T-helper 1 cell treated with Interleukin-12 subunit alpha and Interleukin-12 subunit beta and Interleukin-4 antibody, amounts not matched to agents 30 μg/mL and 1 μg/mL, for 36 hours (primary cell): Measurements from ENCODE around the gene ACY1.

Experiments used
- H3K27ac Mint-ChIP-seq: one replicate; pipeline ENCODE4 v1.8.0; 2021; ENCODE audit warnings: mild to moderate bottlenecking, mixed read lengths
- H3K27me3 Mint-ChIP-seq: one replicate; pipeline ENCODE4 v1.8.0; 2021; ENCODE audit warnings: low read depth, mixed read lengths
- H3K36me3 Mint-ChIP-seq: one replicate; pipeline ENCODE4 v1.8.0; 2021; ENCODE audit warnings: low read depth, mixed read lengths
- H3K4me1 Mint-ChIP-seq: one replicate; pipeline ENCODE4 v1.8.0; 2021; ENCODE audit warnings: low read depth, mixed read lengths
- H3K4me3 Mint-ChIP-seq: one replicate; pipeline ENCODE4 v1.8.0; 2021; ENCODE audit warnings: mild to moderate bottlenecking, moderate library complexity, mixed read lengths
- H3K9me3 Mint-ChIP-seq: one replicate; pipeline ENCODE4 v1.8.0; 2021; ENCODE audit warnings: mixed read lengths

The ACY1 gene

DNA sequence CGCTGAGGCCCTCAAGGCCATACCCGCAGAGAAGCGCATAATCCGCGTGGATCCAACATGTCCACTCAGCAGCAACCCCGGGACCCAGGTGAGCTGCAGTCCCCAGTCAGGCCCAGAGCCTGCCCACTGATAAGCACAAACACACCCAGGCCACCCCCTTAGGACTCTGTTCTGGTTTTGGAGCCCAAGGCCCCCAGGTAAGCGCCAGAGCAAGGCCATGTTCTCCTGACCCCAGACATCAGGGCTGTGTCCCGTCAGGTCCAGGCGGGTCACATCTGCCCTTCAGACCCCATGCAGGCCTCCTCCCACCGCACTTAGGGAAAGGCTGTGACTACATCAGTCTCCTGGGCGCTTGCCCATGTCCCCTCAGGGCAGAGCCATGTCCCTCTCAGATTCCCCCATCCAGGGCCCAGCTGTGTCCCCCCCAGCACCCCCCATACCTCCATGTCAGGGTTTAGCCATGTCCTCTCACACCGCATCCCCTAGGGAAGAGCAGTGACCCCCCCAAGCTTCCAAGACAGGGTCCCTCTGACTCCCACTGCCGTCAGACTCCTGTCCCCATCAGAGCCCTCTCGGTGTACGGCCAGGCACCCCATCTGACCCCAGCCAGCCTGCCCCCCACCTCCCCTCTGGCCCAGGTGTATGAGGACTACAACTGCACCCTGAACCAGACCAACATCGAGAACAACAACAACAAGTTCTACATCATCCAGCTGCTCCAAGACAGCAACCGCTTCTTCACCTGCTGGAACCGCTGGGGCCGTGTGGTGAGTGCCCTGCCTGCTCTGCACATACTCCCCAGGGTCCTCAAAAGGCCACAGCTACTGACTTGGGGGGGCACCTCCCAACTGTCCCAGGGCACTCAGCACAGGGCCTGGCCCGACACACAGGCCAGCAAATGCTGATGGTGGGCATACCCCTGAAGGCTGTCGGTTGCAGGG lies 39.6 kb upstream of the ACY1 start:
- H3K4me1 Mint-ChIP-seq, result peaks cover 23% of the 10 kb centered on the region
- no peaks in the 10 kb centered on the region for H3K27me3 Mint-ChIP-seq
- H3K27ac Mint-ChIP-seq, result peak overlapping the region; percentile 20
- peaks cover 3% of the 10 kb centered on the region for H3K36me3 Mint-ChIP-seq
- H3K4me3 Mint-ChIP-seq, result no peak overlapping the region
- no peaks in the 10 kb centered on the region for H3K9me3 Mint-ChIP-seq

DNA sequence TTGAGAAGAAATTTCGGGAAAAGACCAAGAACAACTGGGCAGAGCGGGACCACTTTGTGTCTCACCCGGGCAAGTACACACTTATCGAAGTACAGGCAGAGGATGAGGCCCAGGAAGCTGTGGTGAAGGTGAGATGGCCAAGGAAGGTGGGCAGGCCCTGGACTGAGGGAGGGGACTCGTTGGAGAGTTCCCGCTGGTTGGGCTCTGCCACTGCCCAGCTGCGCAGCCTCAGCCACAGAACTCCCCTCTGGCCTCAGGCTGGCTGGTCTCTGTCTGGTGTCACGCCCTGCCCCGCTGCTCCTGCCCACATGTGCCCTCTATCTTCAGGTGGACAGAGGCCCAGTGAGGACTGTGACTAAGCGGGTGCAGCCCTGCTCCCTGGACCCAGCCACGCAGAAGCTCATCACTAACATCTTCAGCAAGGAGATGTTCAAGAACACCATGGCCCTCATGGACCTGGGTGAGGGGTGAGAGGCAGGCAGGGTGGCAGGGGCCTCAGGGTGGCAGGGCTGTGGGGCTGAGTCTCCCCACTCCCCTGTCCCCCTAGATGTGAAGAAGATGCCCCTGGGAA lies 38.8 kb upstream of the ACY1 start:
- Mint-ChIP-seq H3K4me1 (peaks cover 20% of the 10 kb centered on the region), H3K4me3 (no peak overlapping the region), H3K36me3 (peaks cover 3% of the 10 kb centered on the region), H3K27me3 (no peaks in the 10 kb centered on the region), H3K9me3 (no peaks in the 10 kb centered on the region), H3K27ac (no peak overlapping the region)

DNA sequence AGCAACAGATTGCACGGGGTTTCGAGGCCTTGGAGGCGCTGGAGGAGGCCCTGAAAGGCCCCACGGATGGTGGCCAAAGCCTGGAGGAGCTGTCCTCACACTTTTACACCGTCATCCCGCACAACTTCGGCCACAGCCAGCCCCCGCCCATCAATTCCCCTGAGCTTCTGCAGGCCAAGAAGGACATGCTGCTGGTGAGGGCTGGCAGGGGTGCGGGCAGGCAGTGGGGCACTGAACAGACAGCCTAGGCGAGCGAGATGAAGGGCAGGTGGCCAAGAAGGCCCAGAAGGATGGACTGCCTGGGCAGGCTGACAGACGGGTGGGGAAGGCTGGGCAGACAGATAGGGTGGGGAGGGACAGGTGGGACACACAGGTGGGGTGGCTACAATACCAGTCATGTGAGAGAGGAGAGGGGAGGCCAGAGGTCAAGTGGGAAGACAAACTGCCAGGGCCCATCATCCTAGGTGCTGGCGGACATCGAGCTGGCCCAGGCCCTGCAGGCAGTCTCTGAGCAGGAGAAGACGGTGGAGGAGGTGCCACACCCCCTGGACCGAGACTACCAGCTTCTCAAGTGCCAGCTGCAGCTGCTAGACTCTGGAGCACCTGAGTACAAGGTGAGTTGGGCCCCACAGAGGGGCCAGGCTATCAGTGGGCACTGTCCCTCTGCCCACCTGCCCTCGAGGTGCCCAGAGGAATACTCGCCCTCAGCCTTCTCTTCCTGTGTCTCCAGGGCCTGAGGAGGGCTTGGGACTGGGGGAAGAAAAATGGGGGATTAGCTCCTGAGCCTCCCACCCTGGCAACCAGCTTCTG lies 38.1 kb upstream of the ACY1 start:
- peaks cover 3% of the 10 kb centered on the region for H3K36me3 Mint-ChIP-seq
- no peaks in the 10 kb centered on the region for H3K27me3 Mint-ChIP-seq
- no peak overlapping the region for H3K27ac Mint-ChIP-seq
- H3K4me1 Mint-ChIP-seq, result peaks cover 18% of the 10 kb centered on the region
- no peak overlapping the region for H3K4me3 Mint-ChIP-seq
- no peaks in the 10 kb centered on the region for H3K9me3 Mint-ChIP-seq

DNA sequence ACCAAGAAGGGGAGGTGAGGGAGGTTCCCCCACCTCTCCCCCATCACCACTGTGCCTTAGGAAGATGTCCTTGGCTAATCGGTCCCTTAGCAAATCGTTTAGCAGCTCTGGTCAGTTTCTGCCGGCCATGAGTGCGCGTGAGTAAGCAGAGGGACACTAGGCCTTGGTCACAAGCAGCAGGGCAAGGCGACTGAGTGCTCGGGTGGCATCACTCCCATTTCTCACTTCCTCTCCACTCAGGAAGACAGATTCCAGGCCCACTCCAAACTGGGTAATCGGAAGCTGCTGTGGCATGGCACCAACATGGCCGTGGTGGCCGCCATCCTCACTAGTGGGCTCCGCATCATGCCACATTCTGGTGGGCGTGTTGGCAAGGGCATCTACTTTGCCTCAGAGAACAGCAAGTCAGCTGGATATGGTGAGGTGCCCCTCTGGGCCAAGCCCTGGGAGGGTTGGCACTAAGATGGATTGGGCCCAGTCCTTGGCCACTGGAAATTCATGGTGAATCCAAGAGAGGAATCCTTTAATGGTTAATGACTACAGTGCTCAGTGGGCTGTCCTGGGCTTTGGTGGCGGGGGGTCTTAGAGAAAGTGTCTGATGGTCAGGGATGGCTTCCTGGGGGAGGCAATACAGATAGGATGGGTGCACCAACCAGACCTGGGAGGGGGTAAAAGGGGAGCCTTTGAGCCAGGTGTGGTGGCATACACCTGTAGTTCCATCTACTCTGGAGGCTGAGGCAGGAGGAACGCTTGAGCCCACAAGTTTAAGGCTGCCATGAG lies 37.2 kb upstream of the ACY1 start:
- Mint-ChIP-seq H3K4me3 (no peak overlapping the region), H3K9me3 (no peaks in the 10 kb centered on the region), H3K27me3 (peaks cover 4% of the 10 kb centered on the region), H3K4me1 (peaks cover 10% of the 10 kb centered on the region), H3K27ac (no peak overlapping the region), H3K36me3 (no peaks in the 10 kb centered on the region)

DNA sequence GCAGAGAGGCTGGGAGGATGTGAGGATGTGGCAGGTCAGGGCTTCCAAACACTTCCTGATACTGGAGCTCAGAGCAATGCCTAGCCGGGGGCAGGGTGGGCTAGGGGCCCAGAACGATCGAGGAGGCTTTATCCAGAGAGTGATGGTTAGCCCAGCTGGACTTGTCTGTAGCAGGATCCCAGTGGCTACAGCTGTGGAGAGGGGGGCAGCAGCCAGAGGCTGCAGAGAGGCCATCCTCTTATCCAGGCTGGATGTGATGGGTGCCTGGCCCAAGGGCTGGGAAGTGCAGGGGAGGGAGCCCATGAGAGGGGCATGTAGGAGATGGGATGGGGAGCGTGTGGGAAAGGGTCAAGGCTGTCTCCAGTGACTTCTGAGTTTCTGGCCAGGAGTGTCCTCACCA lies 36.5 kb upstream of the ACY1 start:
- H3K27me3 Mint-ChIP-seq, result peaks cover 7% of the 10 kb centered on the region
- no peak overlapping the region for H3K27ac Mint-ChIP-seq
- H3K4me3 Mint-ChIP-seq, result no peak overlapping the region
- no peaks in the 10 kb centered on the region for H3K9me3 Mint-ChIP-seq
- peaks cover 8% of the 10 kb centered on the region for H3K4me1 Mint-ChIP-seq
- no peaks in the 10 kb centered on the region for H3K36me3 Mint-ChIP-seq

DNA sequence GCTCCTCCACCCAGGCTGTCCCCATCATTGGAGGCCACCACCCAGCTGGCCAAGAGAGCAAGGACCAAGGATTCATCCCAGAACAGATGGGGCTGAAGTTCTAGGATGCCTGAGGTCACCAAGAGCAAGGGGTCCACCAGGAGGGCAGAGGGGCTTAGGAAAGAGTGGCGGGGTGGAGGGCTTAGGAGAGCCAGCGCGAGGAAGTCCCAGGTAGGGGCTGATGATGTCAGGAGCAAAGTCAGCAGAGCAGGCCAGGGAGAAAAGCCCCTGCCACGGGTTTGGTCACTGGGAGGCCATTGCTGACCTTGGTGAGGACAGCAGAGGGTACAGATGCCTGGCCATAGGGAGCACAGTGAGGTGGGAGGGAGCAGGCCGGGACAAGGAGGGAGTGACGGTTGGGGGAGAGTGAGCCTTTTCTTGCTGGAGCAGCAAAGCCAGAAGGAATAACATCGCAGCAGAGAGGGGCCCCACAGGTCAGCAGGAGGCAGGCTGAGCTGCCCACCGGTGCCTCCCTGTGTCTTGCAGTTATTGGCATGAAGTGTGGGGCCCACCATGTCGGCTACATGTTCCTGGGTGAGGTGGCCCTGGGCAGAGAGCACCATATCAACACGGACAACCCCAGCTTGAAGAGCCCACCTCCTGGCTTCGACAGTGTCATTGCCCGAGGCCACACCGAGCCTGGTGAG lies 36.0 kb upstream of the ACY1 start:
- Mint-ChIP-seq H3K4me3 (no peak overlapping the region), H3K36me3 (no peaks in the 10 kb centered on the region), H3K27me3 (peaks cover 11% of the 10 kb centered on the region), H3K27ac (no peak overlapping the region), H3K4me1 (peaks cover 7% of the 10 kb centered on the region), H3K9me3 (no peaks in the 10 kb centered on the region)

DNA sequence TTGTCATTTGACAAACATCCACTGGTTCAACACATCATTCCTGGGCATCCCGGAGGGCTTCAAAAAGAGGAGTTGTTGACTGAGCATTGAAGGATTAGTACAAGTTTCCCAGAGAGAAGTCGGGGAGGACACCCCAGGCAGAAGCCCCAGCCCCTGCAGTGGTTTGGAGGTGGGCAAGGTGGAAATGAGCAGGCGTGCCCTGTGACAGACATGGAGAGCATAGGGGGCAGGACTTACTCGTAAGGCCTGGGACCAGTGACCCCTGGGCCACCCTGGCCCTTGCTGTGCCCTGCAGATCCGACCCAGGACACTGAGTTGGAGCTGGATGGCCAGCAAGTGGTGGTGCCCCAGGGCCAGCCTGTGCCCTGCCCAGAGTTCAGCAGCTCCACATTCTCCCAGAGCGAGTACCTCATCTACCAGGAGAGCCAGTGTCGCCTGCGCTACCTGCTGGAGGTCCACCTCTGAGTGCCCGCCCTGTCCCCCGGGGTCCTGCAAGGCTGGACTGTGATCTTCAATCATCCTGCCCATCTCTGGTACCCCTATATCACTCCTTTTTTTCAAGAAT lies 35.2 kb upstream of the ACY1 start:
- Mint-ChIP-seq H3K27ac (no peak overlapping the region), H3K4me3 (no peak overlapping the region), H3K36me3 (no peaks in the 10 kb centered on the region)

DNA sequence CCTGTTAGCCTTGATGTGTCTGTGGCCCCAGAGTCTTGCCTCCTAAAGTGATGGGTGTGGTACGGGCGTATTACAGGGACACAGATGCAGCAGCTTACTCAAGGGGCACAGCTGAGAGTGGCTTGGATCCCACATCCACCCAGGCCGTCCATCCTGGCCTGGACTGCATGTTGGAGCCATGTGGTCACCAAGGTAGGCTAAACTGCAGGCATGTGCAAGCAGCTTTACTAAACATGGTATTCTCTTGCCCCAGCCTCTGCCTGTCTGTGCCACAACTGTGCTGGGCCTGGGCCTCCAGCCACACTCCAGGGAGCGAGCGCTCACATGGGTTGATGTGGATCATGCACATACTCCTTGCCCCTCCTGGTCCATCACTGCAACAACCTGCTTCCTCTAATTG lies 34.2 kb upstream of the ACY1 start:
- H3K27ac Mint-ChIP-seq, result no peak overlapping the region
- H3K4me3 Mint-ChIP-seq, result no peak overlapping the region
- H3K9me3 Mint-ChIP-seq, result no peaks in the 10 kb centered on the region
- peaks cover 24% of the 10 kb centered on the region for H3K27me3 Mint-ChIP-seq
- H3K4me1 Mint-ChIP-seq, result no peaks in the 10 kb centered on the region
- peaks cover 2% of the 10 kb centered on the region for H3K36me3 Mint-ChIP-seq

More for the DNA sequence above, 35.2 kb upstream of the ACY1 start:
- Mint-ChIP-seq H3K27me3 (peaks cover 14% of the 10 kb centered on the region), H3K4me1 (no peaks in the 10 kb centered on the region), H3K9me3 (no peaks in the 10 kb centered on the region)

DNA sequence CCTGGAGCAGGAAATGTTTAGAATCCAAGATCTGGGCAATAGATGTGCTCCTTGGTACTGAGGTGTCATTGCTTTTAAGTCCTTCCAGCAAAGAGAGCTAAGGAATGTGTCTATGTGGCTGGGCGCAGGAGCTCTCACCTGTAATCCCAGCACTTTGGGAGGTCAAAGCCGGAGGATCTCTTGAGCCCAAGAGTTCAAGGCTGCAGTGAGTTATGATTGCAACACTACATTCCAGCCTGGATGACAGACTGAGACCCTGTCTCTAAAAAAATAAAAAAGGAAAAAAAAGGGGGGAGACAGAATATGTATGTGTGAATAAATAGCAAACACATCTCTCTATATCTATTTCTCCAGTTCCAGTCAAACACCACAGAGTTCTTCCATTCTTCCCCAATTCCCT lies 32.4 kb upstream of the ACY1 start:
- H3K36me3 Mint-ChIP-seq, result peaks cover 2% of the 10 kb centered on the region
- H3K9me3 Mint-ChIP-seq, result no peaks in the 10 kb centered on the region
- peaks cover 37% of the 10 kb centered on the region for H3K27me3 Mint-ChIP-seq
- no peaks in the 10 kb centered on the region for H3K4me1 Mint-ChIP-seq
- no peak overlapping the region for H3K27ac Mint-ChIP-seq
- H3K4me3 Mint-ChIP-seq, result no peak overlapping the region

DNA sequence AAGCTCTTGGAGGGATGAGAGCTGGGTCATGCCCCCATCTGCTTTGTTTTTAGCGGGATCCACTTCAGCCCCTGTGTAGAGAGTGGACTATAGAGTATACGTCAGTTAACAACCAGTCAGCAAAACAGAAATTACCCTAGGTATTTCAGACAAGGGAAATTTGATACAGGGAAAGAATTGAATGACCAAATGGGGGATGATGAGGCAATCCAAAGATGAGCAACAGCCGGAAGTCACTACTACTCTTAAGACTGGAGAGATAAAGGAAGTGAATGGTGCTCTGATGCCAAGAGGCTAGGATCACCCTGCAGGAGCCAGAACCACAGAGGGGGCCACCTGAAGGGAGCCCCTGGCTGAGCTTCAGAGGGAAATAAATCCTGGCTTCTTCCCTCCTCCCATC lies 29.9 kb upstream of the ACY1 start:
- peaks cover 44% of the 10 kb centered on the region for H3K27me3 Mint-ChIP-seq
- H3K36me3 Mint-ChIP-seq, result peaks cover 5% of the 10 kb centered on the region
- no peak overlapping the region for H3K27ac Mint-ChIP-seq
- H3K4me3 Mint-ChIP-seq, result no peak overlapping the region
- peaks cover 3% of the 10 kb centered on the region for H3K4me1 Mint-ChIP-seq
- no peaks in the 10 kb centered on the region for H3K9me3 Mint-ChIP-seq

DNA sequence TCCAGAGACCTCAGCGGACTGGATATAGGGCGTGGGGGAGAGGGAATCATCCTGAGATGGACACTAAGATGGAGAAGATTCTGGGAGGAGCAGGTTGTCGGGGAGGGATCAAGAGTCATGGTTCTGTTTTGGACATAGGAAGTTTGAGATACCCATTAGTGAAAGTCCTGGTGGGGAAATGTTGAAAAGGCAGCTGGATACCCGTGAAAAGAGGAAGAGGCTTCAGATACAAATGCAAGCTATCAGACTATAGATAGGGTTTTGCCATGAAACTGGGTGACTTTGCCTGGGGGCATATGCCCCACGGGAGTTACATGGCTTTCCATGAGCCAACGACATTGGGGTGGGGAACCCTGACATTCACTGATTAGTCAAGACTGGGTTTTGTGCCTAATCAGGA lies 29.2 kb upstream of the ACY1 start:
- Mint-ChIP-seq H3K27ac (no peak overlapping the region), H3K27me3 (peaks cover 44% of the 10 kb centered on the region), H3K4me1 (peaks cover 3% of the 10 kb centered on the region)

DNA sequence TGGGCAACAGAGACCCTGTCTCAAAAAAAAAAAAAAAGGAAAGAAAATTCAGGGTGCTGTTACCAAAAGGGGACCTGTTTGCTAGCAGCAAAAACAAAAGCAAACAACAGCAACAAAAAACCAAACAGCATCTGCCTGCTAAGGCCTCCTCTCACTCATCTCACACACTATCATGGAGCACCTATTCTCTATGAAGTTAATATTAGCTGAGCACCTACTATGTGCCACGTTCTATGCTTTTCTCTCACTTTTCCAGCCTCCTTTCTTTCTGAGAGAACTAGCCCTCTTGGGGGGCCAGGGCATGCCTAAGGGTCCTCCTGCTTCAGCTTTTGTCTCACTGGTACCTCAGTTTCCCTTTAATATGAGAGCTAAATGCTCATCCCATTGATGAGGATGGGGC lies 28.6 kb upstream of the ACY1 start:
- no peak overlapping the region for H3K27ac Mint-ChIP-seq
- H3K27me3 Mint-ChIP-seq, result peaks cover 44% of the 10 kb centered on the region
- H3K9me3 Mint-ChIP-seq, result no peaks in the 10 kb centered on the region
- peaks cover 3% of the 10 kb centered on the region for H3K4me1 Mint-ChIP-seq
- no peak overlapping the region for H3K4me3 Mint-ChIP-seq
- H3K36me3 Mint-ChIP-seq, result peaks cover 5% of the 10 kb centered on the region

More for the DNA sequence above, 29.2 kb upstream of the ACY1 start:
- Mint-ChIP-seq H3K36me3 (peaks cover 5% of the 10 kb centered on the region), H3K4me3 (no peak overlapping the region), H3K9me3 (no peaks in the 10 kb centered on the region)

DNA sequence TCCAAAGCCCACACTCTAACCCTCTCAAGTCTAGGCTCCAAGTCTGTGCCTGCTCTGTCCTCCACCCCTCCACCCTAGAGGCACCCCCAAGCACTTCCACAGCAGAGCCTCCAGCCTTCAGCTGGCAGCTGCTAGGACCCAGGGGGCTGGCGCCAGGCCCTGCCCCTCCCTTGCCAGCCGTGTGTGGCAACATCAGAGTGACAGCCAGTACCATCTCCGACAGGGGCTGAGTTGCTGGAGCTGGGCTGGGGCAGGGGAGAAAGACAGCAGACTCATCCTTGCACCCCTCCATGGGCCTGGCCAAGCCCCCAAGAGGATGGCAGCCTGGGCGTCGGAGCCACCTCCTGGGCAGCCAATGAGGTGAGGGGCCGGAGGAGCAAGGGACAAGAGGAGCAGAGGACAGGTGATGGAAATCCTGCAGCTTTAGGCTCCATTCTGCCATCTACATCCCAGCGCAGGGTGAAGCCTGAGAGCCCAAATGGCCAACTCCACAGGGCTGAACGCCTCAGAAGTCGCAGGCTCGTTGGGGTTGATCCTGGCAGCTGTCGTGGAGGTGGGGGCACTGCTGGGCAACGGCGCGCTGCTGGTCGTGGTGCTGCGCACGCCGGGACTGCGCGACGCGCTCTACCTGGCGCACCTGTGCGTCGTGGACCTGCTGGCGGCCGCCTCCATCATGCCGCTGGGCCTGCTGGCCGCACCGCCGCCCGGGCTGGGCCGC lies 28.0 kb upstream of the ACY1 start, which contains the start of gene GPR62:
GPR62 (plus strand) TSS at position 207 of the 718 bp plus-strand sequence; CDS start at position 479, 272 bp downstream.
- Mint-ChIP-seq H3K27ac (no peak within 1 kb of the TSS), H3K4me3 (no peak within 1 kb of the TSS), H3K36me3 (peaks cover 5% of the 10 kb centered on the region)

More for the DNA sequence above, 28.0 kb upstream of the ACY1 start, which contains the start of gene GPR62:
- H3K9me3 Mint-ChIP-seq, result no peaks in the 10 kb centered on the region
- H3K27me3 Mint-ChIP-seq, result peaks cover 44% of the 10 kb centered on the region
- peaks cover 3% of the 10 kb centered on the region for H3K4me1 Mint-ChIP-seq
